ENCODE measurements around the gene TNNI2. TPM values are rescaled to one million over a fixed set of nuclear protein-coding genes. Genes with fewer than 3 reads are reported as not detected.
"Not testable (repeated sequence)": the region's sequence is repeated elsewhere in the genome, so short reads cannot be mapped to it uniquely, and the experiment has no call there.

TNNI2 gene
- polyA plus RNA-seq, 12 donors: 1,241 to 4,224 (median 1,990) TPM

DNA sequence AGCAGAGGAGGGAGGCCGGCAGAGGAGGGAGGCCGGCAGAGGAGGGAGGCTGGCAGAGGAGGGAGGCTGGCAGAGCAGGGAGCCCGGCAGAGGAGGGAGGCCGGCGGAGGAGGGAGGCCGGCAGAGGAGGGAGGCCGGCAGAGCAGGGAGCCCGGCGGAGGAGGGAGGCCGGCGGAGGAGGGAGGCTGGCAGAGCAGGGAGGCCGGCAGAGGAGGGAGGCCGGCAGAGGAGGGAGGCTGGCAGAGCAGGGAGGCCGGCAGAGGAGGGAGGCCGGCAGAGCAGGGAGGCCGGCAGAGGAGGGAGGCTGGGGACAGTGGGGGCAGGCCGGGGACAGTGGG, 35.0 kb downstream of the TNNI2 start:
- DNase-seq: not testable (repeated sequence)

DNA sequence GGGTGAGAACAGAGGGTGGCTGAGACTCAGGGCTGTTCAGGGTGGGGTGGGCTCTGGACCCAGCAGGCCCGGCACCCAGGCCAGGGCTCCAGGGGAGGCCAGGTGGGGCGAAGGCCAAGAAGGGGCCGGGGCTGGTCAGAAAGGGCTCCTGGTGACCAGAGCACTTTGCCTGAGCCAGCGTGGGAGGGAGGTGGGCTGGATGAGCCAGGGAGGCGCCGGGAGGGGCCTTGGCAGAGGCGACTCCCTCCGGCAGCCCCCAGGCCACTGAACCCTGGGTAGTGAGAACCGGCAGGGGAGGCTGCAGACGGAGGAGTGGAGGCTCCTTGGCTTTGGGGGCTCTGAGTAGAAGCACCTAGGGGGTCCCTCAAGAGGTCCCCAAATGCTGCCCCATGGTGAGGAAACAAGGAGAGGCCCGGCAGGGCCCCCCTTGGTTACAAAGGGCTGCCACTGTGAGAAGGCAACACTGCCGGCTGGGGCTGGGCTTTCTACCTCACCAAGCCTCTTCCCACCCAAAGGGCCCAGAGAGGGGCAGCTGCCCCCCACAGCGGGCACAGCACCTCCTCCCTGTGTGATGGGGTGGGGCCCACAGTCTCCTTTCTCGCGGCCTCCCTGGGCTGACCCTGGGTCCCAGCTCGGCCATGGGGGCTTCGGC, 35.8 kb downstream of the TNNI2 start:
- not testable (repeated sequence) for DNase-seq

DNA sequence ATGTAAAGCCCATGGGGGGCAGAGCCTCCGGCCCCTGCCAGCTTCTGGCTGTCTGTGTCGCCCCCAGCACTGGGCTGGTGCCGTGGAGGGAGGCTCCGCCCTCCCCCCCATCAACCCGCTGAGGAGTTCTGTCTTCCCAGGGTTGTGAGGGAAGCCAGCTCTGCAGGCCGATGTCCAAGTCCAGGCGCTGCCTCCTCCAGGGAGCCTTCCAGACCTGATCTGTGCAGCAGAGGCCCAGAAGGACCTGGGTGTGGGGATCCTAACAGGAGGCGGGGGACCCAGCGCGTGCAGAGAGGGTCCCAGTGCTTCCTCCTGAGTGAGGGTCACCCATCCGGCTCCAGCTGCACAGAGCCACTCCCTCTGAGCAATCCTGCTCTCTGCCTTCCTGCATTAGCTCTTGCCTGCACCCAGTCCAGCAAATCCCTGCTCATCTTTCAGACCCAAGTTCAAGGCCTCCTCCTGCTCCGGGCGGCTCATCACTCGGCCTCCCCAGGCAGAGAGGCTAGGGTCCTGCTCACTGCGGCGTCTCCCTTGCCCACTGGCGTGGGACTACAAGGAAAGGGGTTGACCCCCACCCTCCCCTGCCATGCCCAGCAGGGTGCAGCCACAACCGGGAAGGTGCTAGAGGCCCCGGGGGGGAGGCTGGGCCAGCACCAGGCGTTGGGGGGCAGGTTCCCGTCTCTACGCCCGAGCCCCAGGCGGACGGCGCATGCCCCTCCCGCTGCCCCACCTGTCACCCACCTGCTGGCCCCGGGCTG, 36.5 kb downstream of the TNNI2 start:
- DNase-seq: no peak

DNA sequence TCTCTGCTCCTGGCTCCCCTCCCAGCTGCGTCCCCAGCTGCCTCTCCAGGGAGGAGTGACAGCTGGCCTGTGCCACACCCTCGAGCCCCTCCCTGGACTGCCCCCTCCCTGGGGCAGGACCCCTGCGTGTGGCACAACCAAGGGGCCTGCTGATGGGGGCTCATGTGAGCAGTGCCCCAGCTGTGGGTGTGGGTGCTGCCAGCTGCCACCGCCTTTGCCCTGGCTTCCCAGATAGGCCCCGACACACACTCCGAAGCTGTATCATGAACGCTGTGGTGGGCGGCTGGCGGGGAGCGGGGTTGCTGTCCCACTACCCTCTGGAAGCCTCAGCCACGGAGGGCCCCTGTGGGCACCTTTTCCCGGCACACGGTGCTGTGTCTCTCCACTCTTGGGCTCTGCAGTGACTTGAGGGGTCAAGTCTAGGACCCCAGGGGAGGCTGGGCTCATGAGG, 37.1 kb downstream of the TNNI2 start:
- not testable (repeated sequence) for DNase-seq

DNA sequence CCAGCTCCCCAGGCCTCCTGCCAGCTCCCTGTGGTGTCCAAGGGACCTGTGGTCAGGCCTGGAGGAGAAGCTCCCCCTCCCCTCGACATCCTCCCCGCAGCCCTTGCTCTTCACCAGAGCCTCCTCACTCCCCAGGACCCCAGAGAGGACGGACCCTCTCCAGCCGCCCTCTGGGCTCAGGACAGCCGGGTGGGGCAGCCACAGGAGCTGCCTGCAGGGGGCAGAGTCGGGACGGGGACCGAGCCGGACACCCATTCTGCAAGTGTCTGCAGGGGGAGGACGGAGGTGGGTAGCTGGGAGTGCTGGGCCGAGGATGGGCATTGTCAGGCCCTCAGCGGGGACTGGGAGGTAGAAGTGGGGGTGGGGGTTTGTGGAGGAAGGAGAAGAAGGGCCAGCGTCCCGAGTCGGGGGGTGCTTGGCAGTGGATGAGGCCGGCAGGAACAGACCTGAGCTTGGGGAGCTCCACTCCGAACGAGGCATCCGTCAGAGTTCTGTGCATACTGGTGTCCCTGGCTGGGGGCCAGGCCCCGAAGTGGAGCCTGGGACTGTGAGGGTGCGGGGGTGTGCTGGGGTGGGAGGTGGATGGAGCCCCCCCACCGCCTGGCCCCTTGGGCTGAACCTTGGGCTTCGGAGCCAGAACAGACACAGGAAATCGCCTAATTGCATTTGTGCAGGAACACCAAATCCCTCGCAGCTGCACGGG, 37.7 kb downstream of the TNNI2 start:
- peak; percentile 86 for DNase-seq

DNA sequence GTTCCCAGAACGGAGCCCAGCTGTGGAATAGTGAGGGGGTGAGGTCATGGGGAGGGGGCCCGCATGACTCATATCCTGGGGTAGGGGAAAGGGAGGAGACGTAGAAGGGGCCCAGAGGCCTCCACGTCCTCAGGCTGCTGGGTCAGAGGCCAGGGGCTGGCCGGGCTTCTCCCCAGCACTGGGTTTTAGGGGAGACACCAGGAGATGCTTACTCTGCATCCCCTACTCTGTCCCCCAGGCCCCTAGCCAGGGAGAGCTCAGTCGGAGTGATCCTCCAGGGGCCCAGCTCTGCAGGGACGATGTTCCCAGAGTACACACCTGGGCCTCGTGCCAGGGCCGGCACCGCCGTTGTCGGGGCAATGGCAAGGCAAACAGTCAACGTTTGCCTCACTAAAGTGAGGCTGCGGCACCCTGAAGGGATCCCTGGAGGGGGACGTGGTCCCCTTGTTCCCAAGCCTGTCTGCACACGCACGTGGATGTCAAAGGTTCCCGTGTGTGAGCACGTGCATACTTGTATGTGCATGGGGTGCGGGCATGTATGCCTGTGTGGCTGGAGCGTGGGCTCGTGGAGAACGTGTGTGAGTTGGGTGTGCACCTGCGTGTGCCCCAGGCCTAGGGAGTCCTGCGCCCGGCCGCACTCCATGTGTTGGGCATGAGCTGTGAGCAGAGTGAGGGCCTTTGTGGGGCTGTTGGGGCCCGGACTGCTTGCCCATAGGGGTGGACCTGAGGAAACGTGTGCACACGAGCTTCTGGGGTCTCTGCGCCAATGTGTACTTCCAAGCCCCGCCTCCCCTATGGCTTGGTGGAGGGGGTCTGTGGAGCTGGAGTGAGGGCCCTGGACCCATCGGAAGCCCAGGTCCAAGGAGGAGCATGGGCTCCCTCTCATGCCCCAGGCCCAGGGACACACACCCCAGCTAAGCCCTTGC, 38.7 kb downstream of the TNNI2 start:
- peak; percentile 65 for DNase-seq

DNA sequence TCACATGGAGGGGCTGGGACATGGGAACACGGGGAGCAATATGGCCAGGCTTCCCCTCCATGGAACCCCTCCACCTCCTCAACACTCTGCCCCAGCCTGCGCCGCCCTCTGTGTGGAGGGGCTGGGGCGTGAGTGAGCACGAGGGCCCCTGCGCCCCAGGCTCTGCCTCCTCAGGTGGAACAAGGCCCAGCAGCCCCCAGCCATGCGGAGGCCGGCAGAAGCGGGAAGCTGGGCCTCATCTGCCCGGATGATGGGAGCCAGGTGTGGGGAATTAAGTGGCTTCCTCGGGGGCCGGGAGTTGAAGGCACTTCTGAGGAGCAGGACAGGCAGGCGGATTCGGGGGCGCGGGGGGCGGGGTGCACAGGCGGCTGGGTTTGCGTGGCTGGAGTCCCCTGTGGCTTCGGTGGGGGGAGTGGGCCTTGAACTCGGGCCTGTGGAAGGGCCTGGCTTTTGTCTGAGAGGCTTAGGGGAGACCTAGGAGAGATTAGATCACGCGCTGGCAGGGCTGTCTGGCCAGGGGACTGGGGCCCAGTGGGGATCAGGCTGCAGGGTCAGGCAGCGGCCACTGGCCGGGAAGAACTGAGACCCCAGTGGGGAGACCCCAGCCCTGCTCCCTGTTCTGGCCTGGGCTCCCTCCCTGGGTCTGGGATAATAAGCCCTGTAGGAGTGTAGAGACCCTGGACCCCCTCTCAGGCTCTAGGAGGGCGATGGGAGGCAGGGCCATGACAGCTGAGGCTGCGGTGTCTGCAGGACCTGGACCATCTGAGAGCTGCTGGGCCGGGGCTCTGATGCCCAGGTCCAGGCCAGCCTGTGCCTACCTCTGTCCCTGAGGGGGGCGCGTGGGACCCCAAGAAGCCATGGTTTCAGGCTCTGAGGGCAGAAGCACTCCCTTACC, 39.6 kb downstream of the TNNI2 start:
- DNase-seq: peak; percentile 77

DNA sequence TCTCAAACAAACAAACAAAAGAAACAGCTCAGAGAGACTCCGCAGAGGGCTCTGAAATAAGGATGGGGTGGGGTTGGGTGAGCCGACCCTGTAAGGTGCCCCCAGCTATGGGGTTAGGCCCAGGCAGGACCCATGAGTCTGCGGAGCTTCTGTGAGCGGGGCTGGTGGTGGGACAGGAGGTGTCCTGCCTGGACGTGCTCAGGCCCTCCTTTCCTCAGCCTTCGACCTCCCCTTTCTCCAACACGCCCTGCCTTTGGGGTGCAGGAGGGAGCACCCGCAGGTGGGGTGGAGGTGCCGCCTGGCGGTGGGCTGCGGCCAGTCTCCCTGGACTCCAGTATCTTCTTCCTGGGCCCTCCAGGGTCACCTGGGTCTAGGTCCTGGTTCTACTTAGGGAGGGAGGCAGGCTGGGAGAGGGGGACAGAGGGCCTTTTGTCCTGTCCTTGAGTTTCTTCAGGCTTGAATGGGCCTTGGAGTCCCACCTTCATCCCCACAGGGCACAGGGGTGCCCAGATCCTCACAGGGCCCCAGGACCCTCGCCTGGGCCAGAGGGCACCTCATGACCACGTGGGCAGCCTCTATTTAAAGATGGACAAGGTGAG, 40.7 kb downstream of the TNNI2 start:
- no peak for DNase-seq

DNA sequence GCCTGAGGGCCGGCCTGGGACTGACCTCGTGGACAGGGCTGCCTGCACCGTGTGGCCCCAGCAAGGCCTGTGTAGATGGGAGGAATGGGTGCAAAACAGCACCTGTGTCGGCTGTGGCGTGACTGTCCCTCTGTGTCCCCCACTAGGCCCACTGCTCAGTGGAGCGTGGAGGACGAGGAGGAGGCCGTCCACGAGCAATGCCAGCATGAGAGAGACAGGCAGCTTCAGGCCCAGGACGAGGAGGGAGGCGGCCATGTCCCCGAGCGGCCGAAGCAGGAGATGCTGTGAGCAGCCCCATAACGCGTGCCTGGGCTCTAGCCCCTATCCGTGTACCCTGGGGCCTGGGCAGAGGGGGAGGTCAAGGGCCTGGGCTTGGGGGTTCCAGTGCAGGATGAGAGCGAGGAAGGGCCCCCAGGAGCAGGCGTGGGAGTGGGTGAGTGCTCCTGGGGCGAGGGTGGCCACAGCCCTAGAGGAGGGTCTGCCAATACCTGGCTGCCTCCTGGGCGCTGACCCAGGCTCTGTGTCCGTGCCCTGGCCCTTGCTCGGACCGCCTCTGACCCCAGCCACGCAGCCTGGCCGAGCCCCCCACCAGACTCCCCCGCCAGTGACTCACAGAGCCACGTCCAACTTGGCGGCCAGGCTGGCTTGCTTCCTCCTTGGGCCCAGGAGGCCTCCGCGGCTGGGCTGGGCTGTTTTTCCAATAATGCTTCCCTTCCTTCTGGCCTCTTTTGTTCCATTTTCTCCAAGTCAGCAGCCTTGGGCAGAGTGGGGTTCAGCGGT, 41.4 kb downstream of the TNNI2 start:
- DNase-seq: peak; percentile 86

DNA sequence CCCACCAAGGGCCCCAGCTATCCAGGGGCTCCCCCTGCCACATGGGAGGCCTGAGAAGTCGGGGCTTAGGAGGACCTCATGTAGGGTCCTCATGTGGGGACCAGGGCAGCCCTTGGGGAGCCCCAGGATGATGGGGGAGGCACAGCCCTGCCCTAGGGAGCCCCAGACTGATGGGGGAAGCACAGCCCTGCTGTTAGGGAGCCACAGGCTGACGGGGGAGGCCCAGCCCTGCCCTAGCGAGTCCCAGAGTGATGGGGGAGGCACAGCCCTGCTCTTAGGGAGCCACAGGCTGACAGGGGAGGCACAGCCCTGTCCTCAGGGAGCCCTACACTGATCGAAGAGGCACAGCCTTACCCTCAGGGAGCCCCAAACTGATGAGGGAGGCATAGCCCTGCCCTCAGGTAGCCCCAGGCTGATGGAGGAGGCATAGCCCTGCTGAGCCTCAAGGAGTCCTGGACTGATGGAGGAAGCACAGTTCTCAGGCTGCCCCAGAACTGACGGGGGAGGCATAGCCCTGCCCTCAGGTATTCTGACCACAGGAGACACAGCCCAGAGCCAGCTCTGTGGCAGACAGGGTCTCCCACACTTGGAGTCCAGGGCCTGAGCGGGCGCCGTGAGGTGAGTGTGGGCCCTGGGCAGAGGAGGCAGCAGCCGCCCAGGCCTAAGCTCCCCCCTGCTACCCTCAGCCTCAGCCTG, 42.1 kb downstream of the TNNI2 start:
- no peak for DNase-seq

DNA sequence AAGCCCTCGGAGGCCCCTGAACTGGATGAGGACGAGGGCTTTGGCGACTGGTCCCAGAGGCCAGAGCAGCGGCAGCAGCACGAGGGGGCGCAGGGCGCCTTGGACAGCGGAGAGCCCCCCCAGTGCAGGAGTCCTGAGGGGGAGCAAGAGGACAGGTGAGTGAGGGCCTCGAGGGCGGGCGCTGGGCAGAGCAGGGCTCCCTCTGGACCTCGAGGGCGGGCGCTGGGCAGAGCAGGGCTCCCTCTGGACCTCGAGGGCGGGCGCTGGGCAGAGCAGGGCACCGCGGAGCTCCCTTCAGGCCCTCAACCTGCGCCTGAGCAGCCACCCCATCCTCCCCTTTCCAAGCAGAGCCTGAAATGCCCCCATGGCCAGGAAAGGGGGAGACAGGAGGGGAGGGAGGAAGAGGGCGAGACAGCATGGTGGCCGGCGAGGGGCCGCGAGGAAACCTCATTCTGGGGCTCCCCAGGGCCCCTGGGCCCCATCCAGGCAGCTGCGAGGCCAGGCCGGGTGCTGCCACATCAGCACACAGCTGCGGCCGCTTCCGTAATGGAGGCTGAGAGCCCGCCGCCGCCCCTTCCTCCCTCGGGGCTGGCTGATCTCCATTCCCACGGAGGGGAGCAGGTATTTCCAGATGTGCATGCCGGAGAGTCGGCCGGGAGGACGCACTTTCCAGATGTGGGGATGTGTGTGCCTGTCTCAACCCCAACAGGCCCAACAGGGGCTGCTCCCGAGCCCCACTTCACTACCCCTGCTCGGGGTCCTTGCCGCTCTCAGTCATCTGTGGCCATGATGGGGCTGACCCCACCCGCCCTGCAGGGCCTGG, 42.9 kb downstream of the TNNI2 start:
- DNase-seq: peak; percentile 89

DNA sequence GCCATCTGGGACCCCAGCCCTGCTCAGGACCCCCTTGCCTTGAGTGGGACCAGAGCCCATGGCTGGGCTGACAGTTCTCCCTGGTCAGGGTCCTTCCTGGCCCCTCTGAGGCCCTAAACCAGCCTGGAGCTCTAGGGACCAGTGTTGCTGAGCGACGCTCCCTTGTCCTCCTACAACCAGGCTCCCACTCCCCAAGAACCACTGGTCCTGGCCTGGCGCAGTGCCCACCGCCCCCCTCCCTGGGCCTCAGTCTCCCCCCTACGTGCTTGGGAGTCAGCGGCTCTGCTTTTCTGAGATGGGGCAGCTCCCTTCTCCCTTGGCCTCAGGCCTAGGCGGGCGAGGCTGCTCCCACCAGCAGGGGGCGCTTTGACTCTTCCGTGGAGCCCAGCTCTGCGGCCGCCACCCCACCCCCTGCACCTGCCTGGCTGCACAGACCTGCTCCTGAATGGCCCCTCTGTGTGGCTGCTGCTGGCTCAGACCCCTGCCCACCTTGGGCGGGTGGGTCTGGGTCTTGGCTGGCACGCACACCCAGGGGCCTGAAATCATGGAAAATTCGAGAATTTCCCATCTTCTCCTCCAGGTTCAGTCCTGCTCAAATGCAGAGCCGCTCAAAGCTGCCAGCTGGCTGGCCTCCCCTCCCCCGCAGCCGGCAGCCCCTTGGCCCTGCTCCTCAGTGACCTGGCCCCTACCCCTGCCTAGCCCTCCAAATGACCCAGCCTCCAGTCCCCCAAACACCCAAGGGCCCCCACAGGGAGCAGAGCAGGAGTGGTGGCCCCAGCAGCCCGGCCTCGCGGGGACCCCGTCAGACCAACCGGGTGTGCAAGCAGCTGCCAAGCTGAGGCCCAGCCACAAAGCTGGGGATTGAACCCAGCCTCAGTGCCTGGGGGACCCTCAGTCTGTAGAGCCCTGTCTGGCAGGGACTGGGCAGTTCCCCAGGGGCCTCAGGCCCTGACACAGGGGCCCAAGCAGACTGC, 43.8 kb downstream of the TNNI2 start:
- DNase-seq: peak; percentile 96

DNA sequence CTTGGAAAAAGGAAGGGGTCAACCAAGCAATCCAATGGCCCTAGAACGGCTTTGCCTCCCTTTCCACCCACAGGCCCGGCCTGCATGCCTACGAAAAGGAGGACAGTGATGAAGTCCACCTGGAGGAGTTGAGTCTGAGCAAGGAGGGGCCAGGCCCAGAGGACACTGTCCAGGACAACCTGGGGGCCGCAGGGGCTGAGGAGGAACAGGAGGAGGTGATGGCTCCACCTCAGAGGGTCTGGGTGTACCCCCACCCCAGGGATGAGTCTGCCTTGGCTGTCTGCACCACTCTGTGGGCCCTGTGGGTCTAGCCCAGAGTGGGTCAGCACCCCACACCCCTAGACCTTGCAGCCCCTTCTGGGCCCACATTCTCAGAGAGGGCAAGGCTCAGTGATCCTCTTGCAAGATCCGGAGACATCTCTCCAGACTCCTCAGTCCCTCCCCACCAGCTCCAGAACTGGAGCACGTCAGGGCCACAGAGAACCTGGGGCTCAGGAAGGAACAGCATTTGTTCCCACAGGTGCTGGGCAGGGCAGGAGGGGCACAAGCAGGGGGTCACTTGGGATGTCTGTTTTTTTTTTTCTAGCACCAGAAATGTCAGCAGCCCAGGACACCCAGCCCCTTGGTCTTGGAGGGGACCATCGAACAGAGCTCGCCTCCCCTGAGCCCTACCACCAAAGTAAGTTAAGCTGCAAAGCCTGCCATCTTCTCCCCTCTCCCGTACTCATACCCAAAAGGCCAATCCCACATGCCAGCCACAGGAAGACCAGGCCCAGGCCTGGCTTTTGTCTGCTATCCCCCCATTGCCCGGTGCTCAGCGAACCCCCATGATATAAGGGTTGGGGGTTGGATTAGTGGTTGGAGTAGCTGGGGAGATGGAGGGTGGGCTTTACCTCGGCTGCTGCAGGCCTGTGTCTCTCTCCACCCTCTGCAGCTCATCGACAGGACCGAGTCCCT, 44.8 kb downstream of the TNNI2 start:
- DNase-seq: no peak

DNA sequence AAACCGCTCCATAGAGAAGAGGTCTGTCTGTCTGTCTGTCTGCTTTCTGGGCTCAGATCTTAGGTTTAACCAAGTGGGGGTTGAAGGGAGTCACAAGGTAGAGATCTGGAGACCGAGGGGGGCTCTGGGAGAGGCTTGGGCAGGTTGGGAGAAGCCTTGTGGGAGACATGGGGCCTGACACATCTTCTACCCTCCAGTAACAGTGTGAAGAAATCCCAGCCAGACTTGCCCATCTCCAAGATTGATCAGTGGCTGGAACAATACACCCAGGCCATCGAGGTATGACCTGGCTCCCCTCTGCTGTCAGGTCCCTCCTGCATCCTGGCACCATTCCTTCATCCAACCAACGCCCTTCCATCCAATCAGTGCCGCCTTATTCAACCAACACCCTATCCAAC, 45.5 kb downstream of the TNNI2 start:
- DNase-seq: no peak

DNA sequence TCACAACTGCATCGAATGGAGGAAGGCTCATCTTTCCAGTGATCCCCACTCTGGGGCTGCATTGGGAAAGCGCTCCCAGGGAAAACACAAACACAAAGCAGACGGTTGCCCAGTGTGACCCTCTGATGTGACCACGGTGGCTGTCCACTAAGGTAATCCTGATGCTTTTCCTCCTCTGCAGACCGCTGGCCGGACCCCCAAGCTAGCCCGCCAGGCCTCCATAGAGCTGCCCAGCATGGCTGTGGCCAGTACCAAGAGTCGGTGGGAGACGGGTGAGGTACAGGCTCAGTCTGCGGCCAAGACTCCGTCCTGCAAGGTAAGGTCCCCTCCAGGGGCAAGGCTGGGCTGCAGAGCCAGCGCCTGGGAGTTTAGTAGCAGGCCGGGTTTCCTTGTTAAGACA, 47.8 kb downstream of the TNNI2 start:
- not testable (repeated sequence) for DNase-seq

Measured in muscle of arm (tissue), 12 donors.